Transverse colon (tissue), 4 donors: ENCODE measurements around the gene ZNF729.

Experiments used
- EP300 ChIP-seq: sonication (generic); formaldehyde crosslinking; IDR thresholded peaks from one replicate; pipeline ENCODE4 v1.6.1; 2017; ENCODE audit warnings: antibody characterized with exemption, low read depth
- POLR2A ChIP-seq: fragments of 450-650 bp; IDR thresholded peaks from one replicate; pipeline ENCODE4 v1.6.1; 2016; ENCODE audit warnings: antibody characterized with exemption, mild to moderate bottlenecking, moderate library complexity
- POLR2AphosphoS5 ChIP-seq, 3 donors: sonication (generic); formaldehyde crosslinking; IDR thresholded peaks; one replicate each; pipeline ENCODE4 v1.6.1; 2016; ENCODE audit warnings: antibody characterized with exemption in 3 of 3
- TF ChIP-seq, protein P1 (sequence below), 5 experiments: fragments of 200-600 bp in 3 of 5; fragments of 450-650 bp in 2 of 5; sonication (generic) in 3 of 5; IDR thresholded peaks; 1 replicate in 2 of 5; 2 replicates in 3 of 5; pipeline ENCODE4 v1.5.1; 2016 to 2017; ENCODE audit warnings: antibody characterized with exemption in 5 of 5, inconsistent platforms in 3 of 5, mild to moderate bottlenecking in 2 of 5, moderate library complexity in 1 of 5

DNA sequence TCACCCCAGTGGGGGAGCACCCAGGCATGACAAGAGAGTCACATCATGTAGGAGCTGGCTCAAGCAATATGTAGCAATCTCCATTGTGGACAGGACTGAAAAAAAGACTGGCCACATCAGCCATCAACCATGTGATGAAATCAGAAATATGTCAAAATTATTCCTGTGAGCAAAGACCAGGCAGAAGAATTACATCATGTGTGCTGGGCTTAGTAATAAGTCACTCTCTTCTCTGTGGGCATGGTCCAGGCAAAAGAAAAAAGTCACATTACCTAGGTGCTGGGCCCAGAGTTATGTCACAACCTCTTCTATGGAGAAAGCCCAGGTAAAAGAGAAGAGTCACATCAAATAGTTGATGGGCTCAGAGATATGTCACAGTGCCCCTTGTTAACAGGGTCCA lies 28.3 kb upstream of the ZNF729 start:
- TF ChIP-seq, protein P1, sequence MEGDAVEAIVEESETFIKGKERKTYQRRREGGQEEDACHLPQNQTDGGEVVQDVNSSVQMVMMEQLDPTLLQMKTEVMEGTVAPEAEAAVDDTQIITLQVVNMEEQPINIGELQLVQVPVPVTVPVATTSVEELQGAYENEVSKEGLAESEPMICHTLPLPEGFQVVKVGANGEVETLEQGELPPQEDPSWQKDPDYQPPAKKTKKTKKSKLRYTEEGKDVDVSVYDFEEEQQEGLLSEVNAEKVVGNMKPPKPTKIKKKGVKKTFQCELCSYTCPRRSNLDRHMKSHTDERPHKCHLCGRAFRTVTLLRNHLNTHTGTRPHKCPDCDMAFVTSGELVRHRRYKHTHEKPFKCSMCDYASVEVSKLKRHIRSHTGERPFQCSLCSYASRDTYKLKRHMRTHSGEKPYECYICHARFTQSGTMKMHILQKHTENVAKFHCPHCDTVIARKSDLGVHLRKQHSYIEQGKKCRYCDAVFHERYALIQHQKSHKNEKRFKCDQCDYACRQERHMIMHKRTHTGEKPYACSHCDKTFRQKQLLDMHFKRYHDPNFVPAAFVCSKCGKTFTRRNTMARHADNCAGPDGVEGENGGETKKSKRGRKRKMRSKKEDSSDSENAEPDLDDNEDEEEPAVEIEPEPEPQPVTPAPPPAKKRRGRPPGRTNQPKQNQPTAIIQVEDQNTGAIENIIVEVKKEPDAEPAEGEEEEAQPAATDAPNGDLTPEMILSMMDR (IDR thresholded peaks at IDR 0.05), result no peak
- TF ChIP-seq EP300 (no peak), POLR2AphosphoS5 (IDR thresholded peaks at IDR 0.05) (no peak), POLR2A (no peak)
